ENCODE measurements around the gene FBXL17.

FBXL17 gene

GRCh38 chr5:108257996-108258395 is 123.9 kb downstream of the FBXL17 start:
- no peak for TF ChIP-seq CTCF (IDR thresholded peaks at IDR 0.05; ENCODE audit: control insufficient read depth, extremely low read depth, insufficient read depth)
- no peak for DNase-seq (ENCODE audit: low read depth)

GRCh38 chr5:108255468-108255867 is 126.4 kb downstream of the FBXL17 start:
- TF ChIP-seq CTCF (IDR thresholded peaks at IDR 0.05; ENCODE audit: control insufficient read depth, extremely low read depth, insufficient read depth): no peak
- DNase-seq (ENCODE audit: low read depth): no peak
- H3K4me3 ChIP-seq (ENCODE audit: low read depth, low read length): no peak overlapping the region

More at GRCh38 chr5:108257996-108258395, 123.9 kb downstream of the FBXL17 start:
- H3K4me3 ChIP-seq (ENCODE audit: low read depth, low read length): no peak overlapping the region

GRCh38 chr5:108251350-108251749 is 130.5 kb downstream of the FBXL17 start:
- TF ChIP-seq CTCF (IDR thresholded peaks at IDR 0.05; ENCODE audit: control insufficient read depth, extremely low read depth, insufficient read depth): no peak
- DNase-seq (ENCODE audit: low read depth): peak; percentile 65
- H3K4me3 ChIP-seq (ENCODE audit: low read depth, low read length): no peak overlapping the region

- DNase-seq (ENCODE audit: low read depth): no peak
- TF ChIP-seq CTCF (IDR thresholded peaks at IDR 0.05; ENCODE audit: control insufficient read depth, extremely low read depth, insufficient read depth): no peak
- no peak overlapping the region for H3K4me3 ChIP-seq (ENCODE audit: low read depth, low read length)
These were observed 132.0 kb downstream of the FBXL17 start for GRCh38 chr5:108249785-108250426.

GRCh38 chr5:108249095-108249784 is 132.7 kb downstream of the FBXL17 start:
- no peak overlapping the region for H3K4me3 ChIP-seq (ENCODE audit: low read depth, low read length)
- TF ChIP-seq CTCF (IDR thresholded peaks at IDR 0.05; ENCODE audit: control insufficient read depth, extremely low read depth, insufficient read depth): no peak

GRCh38 chr5:108238936-108239887 is 142.7 kb downstream of the FBXL17 start:
- DNase-seq (ENCODE audit: low read depth): no peak
- TF ChIP-seq CTCF (IDR thresholded peaks at IDR 0.05; ENCODE audit: control insufficient read depth, extremely low read depth, insufficient read depth): no peak
- H3K4me3 ChIP-seq (ENCODE audit: low read depth, low read length): no peak overlapping the region

More at GRCh38 chr5:108249095-108249784, 132.7 kb downstream of the FBXL17 start:
- DNase-seq (ENCODE audit: low read depth): no peak
